IMR-90 (cell line): ENCODE measurements around the gene ZMAT5.

ENCODE experiments used
- CTCF ChIP-seq: conservative IDR thresholded peaks from 2 replicates; pipeline ENCODE4 v1.5.1; 2012; ENCODE audit warnings: mild to moderate bottlenecking, low read depth, low read length, improper control_type of control experiment
- FOS ChIP-seq: fragments of 150-350 bp; IDR thresholded peaks from 2 replicates; pipeline ENCODE4 v1.6.1; 2016; ENCODE audit warnings: low read depth, low read length
- POLR2A ChIP-seq: IDR thresholded peaks from 2 replicates; pipeline ENCODE4 v1.6.1; 2012; ENCODE audit warnings: mild to moderate bottlenecking, low read depth, low read length

- no peak for TF ChIP-seq FOS
- no peak for TF ChIP-seq CTCF
- TF ChIP-seq POLR2A = no peak
These were observed 17.9 kb upstream of the ZMAT5 start for GRCh38 chr22:29784451-29785361.
